ENCODE results near the gene TNS4. TPM values are rescaled to one million over a fixed set of nuclear protein-coding genes. Genes with fewer than 3 reads are reported as not detected.

The TNS4 gene
- total RNA-seq, 1 donor from 2014 or later: not detected

DNA sequence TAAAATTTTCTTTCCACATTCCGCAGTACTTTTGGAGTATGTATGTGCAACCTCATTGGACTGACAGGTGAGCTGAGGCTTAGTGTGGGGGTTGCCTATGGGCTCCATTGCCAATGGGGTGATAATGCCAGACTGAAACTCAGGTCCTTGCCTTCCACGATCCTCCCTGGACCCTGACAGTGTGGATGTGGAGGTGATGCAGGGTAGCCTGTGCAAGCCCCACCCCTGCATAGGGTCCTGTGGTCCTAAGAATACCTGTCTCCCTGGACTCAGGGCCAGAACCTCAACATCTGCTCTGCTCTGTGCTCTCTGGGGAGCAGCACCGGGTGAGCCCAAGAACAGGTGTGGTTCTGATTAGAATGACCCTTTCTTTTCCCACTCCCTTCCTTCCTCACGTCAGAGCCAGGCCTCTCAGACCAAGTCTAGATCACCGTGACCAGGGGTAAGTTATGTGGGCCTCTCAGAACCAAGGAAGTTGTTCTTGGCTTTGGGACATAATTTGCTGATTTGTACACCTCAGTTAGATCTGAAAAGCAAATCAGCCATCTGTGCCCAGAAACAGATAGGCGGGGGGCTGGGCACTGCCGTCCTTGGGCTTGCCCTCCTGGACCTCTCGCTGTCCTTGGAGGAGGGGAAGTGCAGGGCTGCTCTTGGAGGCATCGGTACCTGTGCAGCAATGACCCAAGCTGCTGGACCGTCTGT lies 8.4 kb upstream of the TNS4 start:
- no peak overlapping the region for H3K4me3 Mint-ChIP-seq (ENCODE audit: low read depth)
- H3K27me3 Mint-ChIP-seq: peaks cover 23% of the 10 kb centered on the region
- H3K36me3 Mint-ChIP-seq (ENCODE audit: insufficient read depth): no peaks in the 10 kb centered on the region
- H3K4me1 Mint-ChIP-seq (ENCODE audit: low read depth): no peaks in the 10 kb centered on the region
- TF ChIP-seq CTCF (IDR thresholded peaks at IDR 0.05; ENCODE audit: unreplicated experiment): no peak
- no peak overlapping the region for H3K27ac Mint-ChIP-seq
- H3K9me3 Mint-ChIP-seq (ENCODE audit: low read depth): no peaks in the 10 kb centered on the region
- DNase-seq (ENCODE audit: low spot score, unreplicated experiment): no peak

DNA sequence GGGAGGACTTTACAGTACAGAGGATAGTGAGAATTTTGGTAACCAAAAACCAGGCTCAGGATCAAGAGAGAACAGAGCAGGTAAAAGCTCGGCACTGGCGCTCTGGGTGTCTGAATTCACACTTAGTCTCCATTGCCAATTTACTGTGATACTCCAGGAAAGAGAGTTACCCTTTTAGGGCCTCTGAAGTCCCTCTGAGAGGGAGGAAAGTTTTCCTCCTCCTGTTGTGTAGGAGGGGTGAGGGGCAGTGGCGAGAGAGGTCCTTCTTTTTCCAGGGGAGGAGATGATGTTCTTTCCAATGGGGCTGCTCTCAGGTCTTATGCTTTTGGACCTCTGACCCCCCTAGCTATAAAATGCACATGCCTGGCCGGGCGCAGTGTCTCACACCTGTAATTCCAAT lies 5.4 kb upstream of the TNS4 start:
- no peak overlapping the region for H3K27ac Mint-ChIP-seq
- H3K36me3 Mint-ChIP-seq (ENCODE audit: insufficient read depth): no peaks in the 10 kb centered on the region
- no peaks in the 10 kb centered on the region for H3K4me1 Mint-ChIP-seq (ENCODE audit: low read depth)
- H3K4me3 Mint-ChIP-seq (ENCODE audit: low read depth): no peak overlapping the region
- H3K27me3 Mint-ChIP-seq: peaks cover 19% of the 10 kb centered on the region
- no peak for TF ChIP-seq CTCF (IDR thresholded peaks at IDR 0.05; ENCODE audit: unreplicated experiment)
- DNase-seq (ENCODE audit: low spot score, unreplicated experiment): no peak
- H3K9me3 Mint-ChIP-seq (ENCODE audit: low read depth): no peaks in the 10 kb centered on the region

GRCh38 chr17:40503154-40503553 lies 1.7 kb upstream of the TNS4 start:
- H3K27ac Mint-ChIP-seq: no peak overlapping the region
- no peaks in the 10 kb centered on the region for H3K9me3 Mint-ChIP-seq (ENCODE audit: low read depth)
- no peak overlapping the region for H3K4me3 Mint-ChIP-seq (ENCODE audit: low read depth)
- H3K4me1 Mint-ChIP-seq (ENCODE audit: low read depth): peaks cover 4% of the 10 kb centered on the region
- peaks cover 21% of the 10 kb centered on the region for H3K27me3 Mint-ChIP-seq
- no peaks in the 10 kb centered on the region for H3K36me3 Mint-ChIP-seq (ENCODE audit: insufficient read depth)
- TF ChIP-seq CTCF (IDR thresholded peaks at IDR 0.05; ENCODE audit: unreplicated experiment): no peak
- DNase-seq (ENCODE audit: low spot score, unreplicated experiment): no peak

DNA sequence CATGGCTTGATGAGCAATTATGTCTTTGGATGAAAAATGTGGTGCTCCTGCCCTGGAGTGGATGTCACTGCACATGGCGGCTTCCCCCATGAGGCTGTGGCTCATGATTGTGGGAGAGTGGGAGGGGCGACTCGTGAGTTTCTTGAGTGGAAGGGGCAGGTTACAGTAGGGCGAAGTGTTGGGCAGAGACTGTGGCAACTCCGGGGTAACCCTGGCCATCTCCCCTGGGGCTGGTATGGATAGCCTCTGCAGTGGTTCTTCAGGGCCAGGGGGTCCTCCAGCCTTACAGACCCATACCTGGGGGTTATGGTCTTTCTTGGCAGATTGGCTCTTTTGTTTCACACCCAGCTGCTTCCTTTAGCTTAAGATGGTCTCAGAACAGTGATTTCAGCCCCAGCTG lies 1.3 kb upstream of the TNS4 start:
- no peak for DNase-seq (ENCODE audit: low spot score, unreplicated experiment)
- no peak overlapping the region for H3K27ac Mint-ChIP-seq
- no peaks in the 10 kb centered on the region for H3K9me3 Mint-ChIP-seq (ENCODE audit: low read depth)
- peaks cover 21% of the 10 kb centered on the region for H3K27me3 Mint-ChIP-seq
- H3K4me3 Mint-ChIP-seq (ENCODE audit: low read depth): no peak overlapping the region
- no peaks in the 10 kb centered on the region for H3K36me3 Mint-ChIP-seq (ENCODE audit: insufficient read depth)
- H3K4me1 Mint-ChIP-seq (ENCODE audit: low read depth): peaks cover 4% of the 10 kb centered on the region
- no peak for TF ChIP-seq CTCF (IDR thresholded peaks at IDR 0.05; ENCODE audit: unreplicated experiment)

DNA sequence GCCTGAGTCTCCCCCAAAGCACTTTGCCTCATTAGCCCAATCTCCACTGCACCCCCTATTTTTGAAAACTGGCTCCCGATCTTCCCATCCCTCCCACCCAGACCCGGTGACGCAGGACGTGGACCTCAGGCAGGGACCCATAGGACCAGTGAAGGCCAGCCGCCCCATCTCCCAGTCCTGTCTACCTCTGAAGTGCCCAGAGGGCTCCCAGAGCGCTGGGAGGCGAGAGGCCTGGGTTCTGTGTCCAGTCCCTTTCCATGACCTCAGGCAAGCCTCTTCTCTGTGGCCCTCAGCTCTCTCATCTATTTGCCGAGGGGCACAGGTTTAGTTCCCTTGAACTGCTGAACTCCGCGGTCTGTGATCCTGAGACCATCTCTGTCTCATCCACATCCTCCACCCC lies 714 bp downstream of the TNS4 start:
- Mint-ChIP-seq H3K36me3 (ENCODE audit: insufficient read depth) (no peaks in the 10 kb centered on the region), H3K4me1 (ENCODE audit: low read depth) (peaks cover 4% of the 10 kb centered on the region), H3K27ac (no peak overlapping the region), H3K9me3 (ENCODE audit: low read depth) (no peaks in the 10 kb centered on the region), H3K27me3 (peaks cover 20% of the 10 kb centered on the region), H3K4me3 (ENCODE audit: low read depth) (no peak overlapping the region)
- DNase-seq (ENCODE audit: low spot score, unreplicated experiment): no peak
- no peak for TF ChIP-seq CTCF (IDR thresholded peaks at IDR 0.05; ENCODE audit: unreplicated experiment)

Measured in progenitor cell of endocrine pancreas (in vitro differentiated cells).